ENCODE measurements around the gene ECI2.
"Not testable (repeated sequence)": the region's sequence is repeated elsewhere in the genome, so short reads cannot be mapped to it uniquely, and the experiment has no call there.

ECI2 gene

DNA sequence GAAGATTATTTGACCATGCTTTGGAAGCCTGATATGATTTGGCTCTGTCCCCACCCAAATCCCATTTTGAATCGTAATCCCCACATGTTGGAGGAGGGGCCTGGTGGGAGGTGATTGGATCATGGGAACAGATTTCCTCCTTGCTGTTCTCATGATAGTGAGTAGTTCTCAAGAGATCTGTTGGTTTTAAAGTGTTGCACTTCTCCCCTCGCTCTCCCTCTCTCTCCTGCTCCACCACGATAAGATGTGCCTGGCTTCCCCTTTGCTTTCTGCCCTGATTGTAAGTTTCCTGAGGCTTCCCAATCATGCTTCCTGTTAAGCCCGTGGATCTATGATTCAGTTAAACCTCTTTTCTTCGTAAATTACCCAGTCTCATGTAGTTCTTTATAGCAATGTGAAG is 34.7 kb downstream of the ECI2 start:
- DNase-seq = no peak

GRCh38 chr6:4093288-4093687 is 42.1 kb downstream of the ECI2 start:
- DNase-seq = no peak

- no peak for DNase-seq
Observed at GRCh38 chr6:4091941-4092340, 43.4 kb downstream of the ECI2 start.

DNA sequence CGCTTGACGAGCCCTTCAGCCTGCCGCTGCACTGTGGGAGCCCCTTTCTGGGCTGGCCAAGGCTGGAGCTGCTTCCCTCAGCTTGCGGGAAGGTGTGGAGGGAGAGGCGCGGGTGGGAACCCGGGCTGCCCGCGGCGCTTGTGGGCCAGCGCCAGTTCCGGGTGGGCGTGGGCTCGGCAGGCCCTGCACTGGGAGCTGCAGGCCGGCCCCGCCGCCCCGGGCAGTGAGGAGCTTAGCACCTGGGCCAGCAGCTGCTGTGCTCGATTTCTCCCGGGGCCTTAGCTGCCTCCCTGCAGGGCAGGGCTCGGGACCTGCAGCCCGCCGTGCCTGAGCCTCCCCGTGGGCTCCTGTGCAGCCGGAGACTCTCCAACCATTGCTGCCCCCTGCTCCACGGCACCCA is 45.3 kb downstream of the ECI2 start:
- DNase-seq = not testable (repeated sequence)

- no peak for DNase-seq
Observed at GRCh38 chr6:4088704-4089103, 46.7 kb downstream of the ECI2 start.

DNA sequence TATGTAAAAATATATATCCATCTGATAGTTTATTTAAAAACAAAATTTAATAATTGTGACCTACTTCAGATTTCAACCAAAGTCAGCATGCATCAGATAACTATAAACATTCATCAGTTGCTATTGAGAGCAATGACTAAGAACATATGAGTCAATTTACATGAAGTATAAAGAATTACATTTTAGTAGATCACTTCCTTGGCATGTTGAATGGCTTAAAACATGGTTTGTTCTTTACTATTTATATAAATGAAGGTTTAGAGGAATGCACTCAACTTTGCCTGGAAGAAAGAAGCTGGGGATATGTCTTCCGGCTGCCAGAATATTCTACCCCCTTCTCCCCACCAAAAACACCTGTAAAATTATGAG is 50.1 kb downstream of the ECI2 start:
- DNase-seq = no peak

- no peak for DNase-seq
Observed at GRCh38 chr6:4084444-4085331, 50.7 kb downstream of the ECI2 start.

- DNase-seq = no peak
Observed at GRCh38 chr6:4078691-4079471, 56.5 kb downstream of the ECI2 start, which contains the start of gene FAM217A. TSS of gene FAM217A (minus strand) at chr6:4079137. CDS start at chr6:4077414, 1,723 bp downstream.

GRCh38 chr6:4074478-4075235 is 60.7 kb downstream of the ECI2 start:
- DNase-seq = no peak

DNA sequence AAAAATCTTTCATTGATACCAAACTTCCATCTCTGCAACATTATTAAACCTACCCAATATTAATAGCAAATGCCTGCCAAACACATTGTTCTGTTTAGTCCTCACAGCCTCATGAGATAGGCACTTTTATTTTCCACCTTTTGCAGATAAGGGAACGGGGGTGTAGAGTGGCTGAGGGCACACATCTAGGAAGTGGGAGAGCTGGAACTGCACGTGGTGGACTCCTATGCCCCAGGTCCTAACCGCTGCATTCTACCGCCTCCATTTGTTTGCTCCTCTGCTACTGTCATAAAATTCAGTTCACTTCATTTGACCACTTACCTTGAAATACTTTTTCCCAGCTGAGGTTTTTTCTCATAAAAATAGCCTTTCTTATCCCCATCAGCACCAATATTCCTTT is 64.0 kb downstream of the ECI2 start:
- no peak for DNase-seq

DNA sequence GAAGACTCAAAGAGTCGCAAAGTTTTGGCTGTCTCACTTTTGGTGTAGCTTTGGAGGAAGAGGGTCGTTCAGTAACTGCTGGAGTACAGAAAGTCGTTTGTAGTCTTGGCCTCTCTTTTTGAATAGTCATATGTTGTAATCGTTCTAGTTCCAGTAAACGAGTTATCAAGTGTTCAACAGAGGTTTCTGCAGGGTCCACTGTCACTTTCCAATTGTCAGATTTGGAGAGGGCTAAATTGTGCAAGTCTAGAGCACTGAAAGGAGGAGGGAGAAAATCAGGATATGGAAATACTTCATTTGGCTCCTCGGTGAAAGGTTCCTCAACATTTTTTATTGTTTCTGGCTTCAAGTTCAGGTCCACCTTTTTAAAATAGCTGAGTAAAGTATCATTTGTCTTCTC is 66.2 kb downstream of the ECI2 start:
- DNase-seq = no peak

GRCh38 chr6:4067673-4068072 is 67.7 kb downstream of the ECI2 start:
- no peak for DNase-seq

- peak; percentile 79 for DNase-seq
Observed at GRCh38 chr6:4066029-4066755, 69.2 kb downstream of the ECI2 start.

All from NCI-H2029 (cell line).